HG02623 (cell line): ENCODE measurements around the gene USP54.

Experiments
- ATAC-seq: cut with Tn5 transposase; IDR thresholded peaks from one replicate; pipeline ENCODE4 v1.9.1; 2021; ENCODE audit warnings: moderate library complexity; ENCODE audit not compliant: unreplicated experiment

USP54 gene

GRCh38 chr10:73478636-73479035, 112.5 kb downstream of the USP54 start:
- no peak for ATAC-seq

DNA sequence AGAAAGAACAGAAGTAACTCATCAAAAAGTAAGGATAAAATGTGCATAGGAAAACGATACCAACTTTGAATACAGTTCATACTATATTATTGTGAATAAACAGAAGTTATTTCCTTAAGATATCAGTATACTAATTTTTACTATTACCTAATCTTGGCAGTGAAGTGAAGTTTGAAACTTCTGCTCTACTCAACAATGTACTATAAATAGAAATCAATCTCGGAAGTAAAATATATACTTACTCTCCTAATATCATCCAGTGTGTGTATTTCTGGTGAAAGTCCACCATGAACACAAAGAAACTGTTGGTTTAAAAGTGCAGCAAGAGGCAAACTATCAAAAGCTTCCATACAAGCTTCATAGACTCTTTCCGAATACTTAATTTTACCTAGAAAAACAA, 119.9 kb downstream of the USP54 start:
- ATAC-seq, result no peak

- ATAC-seq, result no peak
Measured at GRCh38 chr10:73469579-73469978, 121.6 kb downstream of the USP54 start.

DNA sequence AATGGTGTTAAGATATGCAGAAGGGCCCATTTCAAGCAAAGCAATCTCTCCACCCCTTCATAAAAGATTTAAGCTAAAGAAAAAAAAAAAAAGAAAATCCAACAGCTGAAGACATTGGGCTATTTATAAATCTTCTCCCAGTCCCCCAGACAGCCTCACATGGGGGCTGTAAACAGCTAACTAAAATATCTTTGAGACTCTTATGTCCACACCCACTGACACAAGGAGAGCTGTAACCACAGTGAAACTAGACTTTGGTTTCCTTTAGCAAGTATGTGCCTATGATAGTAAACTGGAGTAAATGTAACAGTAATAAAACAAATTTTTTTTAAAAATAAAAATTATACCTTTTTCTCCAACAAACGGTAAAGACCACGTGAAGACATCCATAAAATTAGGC, 123.9 kb downstream of the USP54 start:
- ATAC-seq, result no peak

DNA sequence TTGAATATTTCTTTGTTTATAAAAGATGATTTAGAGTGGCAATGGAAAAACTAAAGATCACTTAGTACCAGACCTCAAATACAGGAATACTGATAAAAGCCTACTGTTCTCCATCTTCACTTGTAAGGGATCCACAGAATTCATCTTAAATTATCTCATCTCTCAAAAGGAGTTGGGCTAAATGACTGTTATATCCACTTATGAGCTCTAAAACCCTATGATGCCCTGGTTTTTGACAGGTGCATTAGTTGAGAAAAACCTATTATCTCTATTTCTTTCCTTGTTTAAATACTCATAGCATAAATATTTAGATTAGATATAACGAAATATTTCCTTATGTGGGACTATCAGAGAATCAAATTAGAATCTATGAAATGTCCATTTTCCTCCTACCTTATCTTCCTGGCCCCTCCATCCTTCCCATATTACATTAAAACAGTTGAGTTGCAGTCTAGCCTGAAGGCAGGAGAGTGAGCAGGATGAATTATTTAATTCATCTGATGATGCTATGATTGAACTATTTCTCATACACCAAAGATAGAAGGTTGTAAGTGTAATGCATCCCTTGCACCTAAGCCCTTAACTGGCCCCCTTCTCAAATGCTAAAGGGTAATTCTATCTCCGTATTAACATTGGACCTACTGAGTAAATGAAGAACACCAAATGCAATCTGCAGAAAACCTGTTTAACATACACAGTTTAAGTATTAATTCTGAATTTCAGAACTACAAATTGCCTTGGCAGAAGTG, 125.0 kb downstream of the USP54 start:
- ATAC-seq, result no peak

DNA sequence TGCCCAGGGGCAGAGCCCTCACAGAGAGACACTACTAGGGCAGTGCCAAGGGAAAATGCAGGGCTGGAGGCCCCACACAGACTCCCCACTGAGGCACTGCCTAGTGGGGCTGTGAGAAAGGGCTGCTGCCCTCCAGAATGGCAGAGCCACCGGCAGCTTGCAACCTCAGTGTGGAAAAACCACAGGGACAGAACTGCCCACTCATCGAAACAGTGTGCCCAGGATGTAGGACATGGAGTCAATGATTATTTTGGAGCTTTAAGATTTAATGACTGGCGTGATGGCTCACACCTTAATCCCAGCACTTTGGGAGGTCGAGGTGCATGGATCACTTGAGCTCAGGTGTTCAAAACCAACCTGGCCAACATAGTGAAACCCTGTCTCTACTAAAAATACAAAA, 130.2 kb downstream of the USP54 start:
- ATAC-seq, result no peak

GRCh38 chr10:73459683-73460314, 131.3 kb downstream of the USP54 start:
- ATAC-seq, result no peak

DNA sequence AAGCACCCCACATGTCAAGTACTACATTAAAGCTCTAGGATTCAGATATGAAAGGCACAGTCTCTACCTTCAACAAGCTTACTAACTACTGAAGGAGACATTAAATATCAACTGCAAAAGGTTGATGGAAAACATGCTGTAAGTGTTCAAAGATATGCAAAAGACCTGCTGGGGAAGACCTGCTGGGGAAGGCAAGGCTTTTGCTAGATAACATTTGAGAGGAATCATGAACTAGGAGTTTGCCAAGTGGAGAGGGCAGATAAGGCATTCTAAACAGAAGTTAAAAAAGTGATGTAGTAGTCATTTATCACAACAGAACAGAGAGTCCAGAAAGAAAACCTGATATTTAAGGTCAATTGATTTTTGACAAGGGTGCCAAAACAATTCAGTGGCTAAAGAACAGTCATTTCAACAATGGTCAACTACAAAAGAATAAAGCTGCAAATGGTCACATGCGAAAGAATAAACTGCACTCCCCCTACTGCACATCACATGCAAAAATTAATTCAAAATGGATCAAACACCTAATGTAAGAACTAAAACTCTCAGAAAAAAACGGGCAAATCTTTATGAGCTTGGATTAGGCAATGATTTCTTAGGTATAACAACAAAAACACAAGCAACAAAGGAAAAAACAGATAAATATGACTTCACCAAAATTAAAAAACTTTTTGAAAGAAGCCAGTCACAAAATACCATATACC, 134.8 kb downstream of the USP54 start:
- no peak for ATAC-seq

DNA sequence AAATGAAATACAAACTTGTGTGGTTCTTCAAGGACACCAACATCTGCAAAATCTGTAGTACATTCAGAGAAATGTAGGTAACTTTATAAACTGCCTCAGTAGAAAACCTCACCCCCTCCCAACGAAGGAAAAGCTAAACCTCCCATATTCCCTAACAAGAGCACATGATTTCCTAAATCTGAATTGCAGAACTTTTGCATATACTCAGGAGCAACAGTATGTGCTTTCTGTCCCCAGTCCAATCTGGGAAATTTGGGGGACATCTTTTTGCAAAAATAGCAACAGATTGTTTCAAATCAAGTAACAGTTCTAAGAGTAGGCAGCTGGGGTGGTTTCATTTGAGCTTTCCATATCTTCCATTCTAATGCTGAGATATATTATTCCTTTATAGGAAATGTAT, 142.0 kb downstream of the USP54 start:
- no peak for ATAC-seq

GRCh38 chr10:73448384-73448783, 142.8 kb downstream of the USP54 start:
- no peak for ATAC-seq
